ENCODE data around the gene CALU. TPM values are rescaled to one million over a fixed set of nuclear protein-coding genes. Genes with fewer than 3 reads are reported as not detected.

Gene CALU
- total RNA-seq, 1 donor from 2014 or later, result 197 TPM

- peaks cover 11% of the 10 kb centered on the region for H3K4me1 Mint-ChIP-seq (ENCODE audit: unreplicated experiment)
- peaks cover 14% of the 10 kb centered on the region for H3K36me3 Mint-ChIP-seq (ENCODE audit: low read depth, unreplicated experiment)
- H3K27ac Mint-ChIP-seq (ENCODE audit: unreplicated experiment), result no peak overlapping the region
- no peak for DNase-seq (ENCODE audit: low spot score)
- no peak for TF ChIP-seq CTCF (IDR thresholded peaks at IDR 0.05; ENCODE audit: unreplicated experiment)
- peaks cover 14% of the 10 kb centered on the region for H3K27me3 Mint-ChIP-seq (ENCODE audit: unreplicated experiment)
- H3K4me3 Mint-ChIP-seq (ENCODE audit: unreplicated experiment), result no peak overlapping the region
- H3K9me3 Mint-ChIP-seq (ENCODE audit: unreplicated experiment), result peaks cover 5% of the 10 kb centered on the region
Measured at GRCh38 chr7:128781126-128781525, 42.0 kb downstream of the CALU start.

- peaks cover 12% of the 10 kb centered on the region for H3K27me3 Mint-ChIP-seq (ENCODE audit: unreplicated experiment)
- H3K36me3 Mint-ChIP-seq (ENCODE audit: low read depth, unreplicated experiment), result peaks cover 11% of the 10 kb centered on the region
- peaks cover 5% of the 10 kb centered on the region for H3K9me3 Mint-ChIP-seq (ENCODE audit: unreplicated experiment)
- DNase-seq (ENCODE audit: low spot score), result no peak
- peaks cover 11% of the 10 kb centered on the region for H3K4me1 Mint-ChIP-seq (ENCODE audit: unreplicated experiment)
- no peak overlapping the region for H3K4me3 Mint-ChIP-seq (ENCODE audit: unreplicated experiment)
- TF ChIP-seq CTCF (IDR thresholded peaks at IDR 0.05; ENCODE audit: unreplicated experiment), result no peak
- no peak overlapping the region for H3K27ac Mint-ChIP-seq (ENCODE audit: unreplicated experiment)
Measured at GRCh38 chr7:128781851-128782250, 42.7 kb downstream of the CALU start.

GRCh38 chr7:128783143-128783861, 44.1 kb downstream of the CALU start:
- no peak for TF ChIP-seq CTCF (IDR thresholded peaks at IDR 0.05; ENCODE audit: unreplicated experiment)
- Mint-ChIP-seq H3K9me3 (ENCODE audit: unreplicated experiment) (no peaks in the 10 kb centered on the region), H3K4me1 (ENCODE audit: unreplicated experiment) (peaks cover 11% of the 10 kb centered on the region), H3K36me3 (ENCODE audit: low read depth, unreplicated experiment) (peaks cover 4% of the 10 kb centered on the region), H3K4me3 (ENCODE audit: unreplicated experiment) (peak overlapping the region; percentile 63), H3K27ac (ENCODE audit: unreplicated experiment) (peak overlapping the region; percentile 61), H3K27me3 (ENCODE audit: unreplicated experiment) (peaks cover 7% of the 10 kb centered on the region)
- peak; percentile 74 for DNase-seq (ENCODE audit: low spot score)

- Mint-ChIP-seq H3K9me3 (ENCODE audit: unreplicated experiment) (no peaks in the 10 kb centered on the region), H3K36me3 (ENCODE audit: low read depth, unreplicated experiment) (no peaks in the 10 kb centered on the region), H3K4me1 (ENCODE audit: unreplicated experiment) (peaks cover 14% of the 10 kb centered on the region), H3K27ac (ENCODE audit: unreplicated experiment) (no peak overlapping the region), H3K27me3 (ENCODE audit: unreplicated experiment) (peaks cover 11% of the 10 kb centered on the region), H3K4me3 (ENCODE audit: unreplicated experiment) (no peak overlapping the region)
- no peak for TF ChIP-seq CTCF (IDR thresholded peaks at IDR 0.05; ENCODE audit: unreplicated experiment)
- DNase-seq (ENCODE audit: low spot score), result no peak
Measured at GRCh38 chr7:128785738-128786137, 46.6 kb downstream of the CALU start.
